IMR-90 (cell line): ENCODE data around the gene PMEPA1.

ENCODE experiments used
- CEBPB ChIP-seq: IDR thresholded peaks from 2 replicates; pipeline ENCODE4 v1.6.1; 2012; ENCODE audit warnings: low read depth, low read length, improper control_type of control experiment
- CHD1 ChIP-seq: IDR thresholded peaks from 2 replicates; pipeline ENCODE4 v1.6.1; 2012; ENCODE audit warnings: low read depth, low read length, improper control_type of control experiment
- CTCF ChIP-seq: conservative IDR thresholded peaks from 2 replicates; pipeline ENCODE4 v1.5.1; 2012; ENCODE audit warnings: mild to moderate bottlenecking, low read depth, low read length, improper control_type of control experiment
- ELK1 ChIP-seq: fragments of 150-350 bp; IDR thresholded peaks from 2 replicates; pipeline ENCODE4 v1.6.1; 2016; ENCODE audit warnings: low read depth, mild to moderate bottlenecking, low read length, moderate library complexity, borderline replicate concordance
- FOS ChIP-seq: fragments of 150-350 bp; IDR thresholded peaks from 2 replicates; pipeline ENCODE4 v1.6.1; 2016; ENCODE audit warnings: low read depth, low read length
- MAFK ChIP-seq: IDR thresholded peaks from 2 replicates; pipeline ENCODE4 v1.6.1; 2012; ENCODE audit warnings: low read depth, low read length, improper control_type of control experiment
- MAZ ChIP-seq: IDR thresholded peaks from 2 replicates; pipeline ENCODE4 v1.6.1; 2012; ENCODE audit warnings: low read depth, mild to moderate bottlenecking, low read length, improper control_type of control experiment, moderate library complexity, borderline replicate concordance
- NFE2L2 ChIP-seq: fragments of 150-350 bp; IDR thresholded peaks from 2 replicates; pipeline ENCODE4 v1.6.1; 2016; ENCODE audit warnings: low read depth, mild to moderate bottlenecking, low read length
- POLR2A ChIP-seq: IDR thresholded peaks from 2 replicates; pipeline ENCODE4 v1.6.1; 2012; ENCODE audit warnings: mild to moderate bottlenecking, low read depth, low read length
- RAD21 ChIP-seq: IDR thresholded peaks from 2 replicates; pipeline ENCODE4 v1.6.1; 2012; ENCODE audit warnings: low read length, improper control_type of control experiment
- RCOR1 ChIP-seq: IDR thresholded peaks from 2 replicates; pipeline ENCODE4 v1.6.1; 2012; ENCODE audit warnings: mild to moderate bottlenecking, low read length, improper control_type of control experiment; ENCODE audit not compliant: insufficient replicate concordance
- RFX5 ChIP-seq: IDR thresholded peaks from 2 replicates; pipeline ENCODE4 v1.8.0; 2012; ENCODE audit warnings: low read depth, mild to moderate bottlenecking, low read length, moderate library complexity
- SMC3 ChIP-seq: fragments of 150-350 bp; IDR thresholded peaks from 2 replicates; pipeline ENCODE4 v1.6.1; 2016; ENCODE audit warnings: low read depth, mild to moderate bottlenecking, antibody characterized with exemption, low read length, moderate library complexity
- USF2 ChIP-seq: fragments of 150-350 bp; IDR thresholded peaks from 2 replicates; pipeline ENCODE4 v1.6.1; 2017; ENCODE audit warnings: mild to moderate bottlenecking, antibody characterized with exemption, low read length, low read depth

GRCh38 chr20:57600320-57601210 lies 109.2 kb downstream of the PMEPA1 start:
- TF ChIP-seq CTCF (no peak), SMC3 (no peak), CEBPB (no peak), RCOR1 (no peak), POLR2A (no peak), RFX5 (no peak), RAD21 (no peak), CHD1 (no peak), ELK1 (no peak), MAFK (peak; percentile 68), FOS (no peak), MAZ (no peak), USF2 (no peak), NFE2L2 (no peak)
